Measurements from ENCODE around the gene KRT17.

Gene KRT17

GRCh38 chr17:41624208-41625101 is at the start of gene KRT17:
Gene KRT17 (minus strand): TSS chr17:41624575. CDS start chr17:41624509, 66 bp downstream.
- DNase-seq (ENCODE audit: low spot score): peak; percentile 60

GRCh38 chr17:41672153-41672552 is 47.8 kb upstream of the KRT17 start:
- DNase-seq (ENCODE audit: low spot score): no peak

GRCh38 chr17:41667280-41668041 is 43.1 kb upstream of the KRT17 start:
- DNase-seq (ENCODE audit: low spot score): no peak

GRCh38 chr17:41666708-41667279 is 42.4 kb upstream of the KRT17 start:
- peak; percentile 90 for DNase-seq (ENCODE audit: low spot score)

GRCh38 chr17:41666237-41666641 is 41.9 kb upstream of the KRT17 start:
- DNase-seq (ENCODE audit: low spot score): no peak

GRCh38 chr17:41665566-41666236 is 41.3 kb upstream of the KRT17 start:
- DNase-seq (ENCODE audit: low spot score): peak; percentile 91

- DNase-seq (ENCODE audit: low spot score): no peak
Measured at GRCh38 chr17:41664587-41665565, 40.5 kb upstream of the KRT17 start.

GRCh38 chr17:41664172-41664457 is 39.7 kb upstream of the KRT17 start:
- DNase-seq (ENCODE audit: low spot score): no peak

- no peak for DNase-seq (ENCODE audit: low spot score)
Measured at GRCh38 chr17:41663451-41664171, 39.2 kb upstream of the KRT17 start.

- no peak for DNase-seq (ENCODE audit: low spot score)
Measured at GRCh38 chr17:41660221-41660711, 35.9 kb upstream of the KRT17 start.

- DNase-seq (ENCODE audit: low spot score): no peak
Measured at GRCh38 chr17:41659427-41660212, 35.2 kb upstream of the KRT17 start.

GRCh38 chr17:41658846-41659245 is 34.5 kb upstream of the KRT17 start:
- no peak for DNase-seq (ENCODE audit: low spot score)

- DNase-seq (ENCODE audit: low spot score): no peak
Measured at GRCh38 chr17:41657936-41658335, 33.6 kb upstream of the KRT17 start.

- DNase-seq (ENCODE audit: low spot score): no peak
Measured at GRCh38 chr17:41657176-41657754, 32.9 kb upstream of the KRT17 start.

GRCh38 chr17:41656249-41657023 is 32.1 kb upstream of the KRT17 start:
- DNase-seq (ENCODE audit: low spot score): no peak

GRCh38 chr17:41655611-41656111 is 31.3 kb upstream of the KRT17 start:
- DNase-seq (ENCODE audit: low spot score): no peak

GRCh38 chr17:41654678-41655607 is 30.6 kb upstream of the KRT17 start:
- no peak for DNase-seq (ENCODE audit: low spot score)
